ENCODE measurements around the gene C11orf98. TPM values are rescaled to one million over a fixed set of nuclear protein-coding genes. Genes with fewer than 3 reads are reported as not detected.
"Not testable (repeated sequence)": the region's sequence is repeated elsewhere in the genome, so short reads cannot be mapped to it uniquely, and the experiment has no call there.

The C11orf98 gene
- total RNA-seq, 1 experiment from 2014 or later = 139 TPM

DNA sequence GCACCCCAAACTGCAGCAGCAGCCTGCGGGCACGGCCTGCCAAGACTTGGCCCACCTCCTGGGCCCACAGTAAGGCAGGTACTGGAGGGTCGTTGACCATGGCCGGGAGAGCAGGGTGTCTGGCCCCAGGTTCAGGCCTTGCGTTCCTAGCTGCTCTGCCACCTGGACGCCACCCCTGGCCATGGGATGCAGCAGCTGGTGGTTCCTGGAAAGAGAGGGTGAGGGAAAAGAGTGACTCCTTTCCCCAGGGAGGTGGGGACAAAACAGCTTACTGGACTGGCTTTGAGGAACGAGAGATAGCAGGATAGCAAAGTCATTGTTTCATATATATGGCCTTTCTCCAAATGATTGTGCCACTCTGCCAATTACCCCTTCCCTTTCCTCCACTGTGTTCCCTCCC, 40.4 kb upstream of the C11orf98 start:
- Histone ChIP-seq H2BK20ac (ENCODE audit: low read depth, low read length, poor library complexity, severe bottlenecking) (no peak overlapping the region), H2AFZ (ENCODE audit: low read length) (no peak overlapping the region), H3K79me2 (ENCODE audit: insufficient read depth, low read length) (no peaks in the 10 kb centered on the region; the same call in 1 of the 2 replicates), H3K27me3 (ENCODE audit: insufficient read depth, low read length) (no peaks in the 10 kb centered on the region), H3K4me2 (ENCODE audit: insufficient read depth, insufficient read length, low read length) (peak overlapping the region; percentile 82), H2AK5ac (ENCODE audit: insufficient read length, low read length) (no peak overlapping the region), H3K9me3 (ENCODE audit: control insufficient read depth, low read depth, low read length) (no peaks in the 10 kb centered on the region), H4K5ac (ENCODE audit: insufficient read length, low read depth, low read length) (no peak overlapping the region), H3K23ac (ENCODE audit: insufficient read length, low read depth, low read length) (no peak overlapping the region), H4K8ac (replicated peaks; ENCODE audit: insufficient read length, low read depth, low read length) (no peak overlapping the region), H3K4ac (ENCODE audit: low read depth, low read length) (no peak overlapping the region), H3K4me1 (ENCODE audit: insufficient read depth, low read length) (peaks cover 2% of the 10 kb centered on the region; the same call in 1 of the 2 replicates), H3K18ac (ENCODE audit: insufficient read length, low read depth, low read length) (no peak overlapping the region), H2BK120ac (ENCODE audit: low read depth, low read length, poor library complexity, severe bottlenecking) (no peak overlapping the region), H2BK15ac (ENCODE audit: low read depth, low read length) (no peak overlapping the region), H3K9ac (ENCODE audit: extremely low read depth, insufficient read length, low read length) (peak overlapping the region; percentile 71), H3K23me2 (ENCODE audit: insufficient read length, low read depth, low read length, poor library complexity, severe bottlenecking) (peaks cover 28% of the 10 kb centered on the region), H3K27ac (ENCODE audit: insufficient read length, low read depth, low read length) (no peak overlapping the region), H2BK12ac (ENCODE audit: insufficient read length, low read depth, low read length) (no peak overlapping the region), H4K20me1 (ENCODE audit: control insufficient read depth, insufficient read depth, insufficient read length) (no peaks in the 10 kb centered on the region), H3T11ph (ENCODE audit: low read length) (no peak overlapping the region), H3K79me1 (ENCODE audit: insufficient read depth, low read depth, low read length, poor library complexity, severe bottlenecking) (no peaks in the 10 kb centered on the region), H2BK5ac (ENCODE audit: insufficient read length, low read length) (no peak overlapping the region), H3K56ac (ENCODE audit: insufficient read length, low read depth, low read length) (no peak overlapping the region), H3K14ac (ENCODE audit: insufficient read depth, low read length) (no peak overlapping the region), H4K91ac (ENCODE audit: insufficient read length, low read depth, low read length) (no peak overlapping the region)
- TF ChIP-seq CTCF (conservative IDR thresholded peaks at IDR 0.05) = 0 out of 3 replicates have a peak, but pooled peaks have one; percentile 11
- Mint-ChIP-seq H3K36me3 (ENCODE audit: insufficient read depth in 1 of 3, low read depth in 3 of 3) (peaks cover 21 to 34% (median 23%) of the 10 kb centered on the region in 3 experiments), H3K9me3 (no peaks in the 10 kb centered on the region; a peak in 1 of 5 replicates), H3K4me1 (peaks cover 35 to 39% of the 10 kb centered on the region in 2 experiments), H3K27ac (peak overlapping the region; percentile 92 to 97 (median 93); a peak in 5 of 7 replicates), H3K27me3 (ENCODE audit: low read depth) (no peaks in the 10 kb centered on the region), H3K4me3 (peak overlapping the region; percentile 79 to 91)
- DNase-seq = peak; percentile 41
- no CpG with 5 or more reads among the region's 7 CpGs for WGBS (ENCODE audit: extremely low coverage, insufficient read length, low lambda C conversion rate)

DNA sequence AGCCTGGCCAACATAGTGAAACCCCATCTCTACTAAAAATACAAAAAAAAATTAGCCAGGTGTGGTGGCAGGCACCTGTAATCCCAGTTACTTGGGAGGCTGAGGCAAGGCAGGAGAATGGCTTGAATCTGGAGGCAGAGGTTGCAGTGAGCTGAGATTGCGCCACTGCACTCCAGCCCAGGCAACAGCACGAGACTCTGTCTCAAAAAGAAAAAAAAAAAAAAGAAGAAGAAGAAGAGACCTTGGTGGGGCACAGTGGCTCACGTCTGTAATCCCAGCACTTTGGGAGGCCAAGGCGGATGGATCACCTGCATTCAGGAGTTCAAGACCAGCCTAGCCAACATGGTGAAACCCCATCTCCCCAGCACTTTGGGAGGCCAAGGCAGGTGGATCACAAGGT, 38.9 kb upstream of the C11orf98 start:
- H3K23me2 ChIP-seq (ENCODE audit: insufficient read length, low read depth, low read length, poor library complexity, severe bottlenecking) = peaks cover 14% of the 10 kb centered on the region
- H3K4me1 ChIP-seq (ENCODE audit: insufficient read depth, low read length); H3K4me2 ChIP-seq (ENCODE audit: insufficient read depth, insufficient read length, low read length); H3K18ac ChIP-seq (ENCODE audit: insufficient read length, low read depth, low read length); H3K9me3 Mint-ChIP-seq; H4K8ac ChIP-seq (replicated peaks; ENCODE audit: insufficient read length, low read depth, low read length); H3K27me3 Mint-ChIP-seq (ENCODE audit: low read depth); H3K23ac ChIP-seq (ENCODE audit: insufficient read length, low read depth, low read length); H2AK5ac ChIP-seq (ENCODE audit: insufficient read length, low read length); H3K79me2 ChIP-seq (ENCODE audit: insufficient read depth, low read length); H3T11ph ChIP-seq (ENCODE audit: low read length); H3K56ac ChIP-seq (ENCODE audit: insufficient read length, low read depth, low read length); H3K79me1 ChIP-seq (ENCODE audit: insufficient read depth, low read depth, low read length, poor library complexity, severe bottlenecking); H3K27me3 ChIP-seq (ENCODE audit: insufficient read depth, low read length); H3K4me3 Mint-ChIP-seq; H3K4ac ChIP-seq (ENCODE audit: low read depth, low read length); H3K9ac ChIP-seq (ENCODE audit: extremely low read depth, insufficient read length, low read length); H3K14ac ChIP-seq (ENCODE audit: insufficient read depth, low read length); H4K20me1 ChIP-seq (ENCODE audit: control insufficient read depth, insufficient read depth, insufficient read length); H3K9me3 ChIP-seq (ENCODE audit: control insufficient read depth, low read depth, low read length); H4K5ac ChIP-seq (ENCODE audit: insufficient read length, low read depth, low read length); DNase-seq; H2BK20ac ChIP-seq (ENCODE audit: low read depth, low read length, poor library complexity, severe bottlenecking); H3K27ac Mint-ChIP-seq; H2BK12ac ChIP-seq (ENCODE audit: insufficient read length, low read depth, low read length); H2AFZ ChIP-seq (ENCODE audit: low read length); H2BK120ac ChIP-seq (ENCODE audit: low read depth, low read length, poor library complexity, severe bottlenecking); H2BK5ac ChIP-seq (ENCODE audit: insufficient read length, low read length); H2BK15ac ChIP-seq (ENCODE audit: low read depth, low read length); H4K91ac ChIP-seq (ENCODE audit: insufficient read length, low read depth, low read length); H3K27ac ChIP-seq (ENCODE audit: insufficient read length, low read depth, low read length): not testable (repeated sequence)
- Mint-ChIP-seq H3K4me1 (peaks cover 26 to 30% of the 10 kb centered on the region in 2 experiments), H3K36me3 (ENCODE audit: insufficient read depth in 1 of 3, low read depth in 3 of 3) (peaks cover 22 to 36% (median 23%) of the 10 kb centered on the region in 3 experiments)
- no CpG with 5 or more reads among the region's 4 CpGs for WGBS (ENCODE audit: extremely low coverage, insufficient read length, low lambda C conversion rate)
